Mesodermal cell (in vitro differentiated cells): ENCODE results near the gene COPZ1.
A peak's percentile ranks its signal among the peaks of the same experiment; 100 is the strongest.
"Not testable (repeated sequence)": the region's sequence is repeated elsewhere in the genome, so short reads cannot be mapped to it uniquely, and the experiment has no call there.

Source experiments
- H3K27ac ChIP-seq: 2 replicates; pipeline ENCODE4 v1.7.0; 2013; ENCODE audit warnings: mild to moderate bottlenecking, low read depth, low read length, moderate library complexity; ENCODE audit not compliant: severe bottlenecking
- H3K36me3 ChIP-seq: 2 replicates; pipeline ENCODE4 v1.7.1; 2013; ENCODE audit warnings: mild to moderate bottlenecking, low read length, moderate library complexity; ENCODE audit not compliant: control insufficient read depth, insufficient read depth
- H3K4me1 ChIP-seq: one replicate; pipeline ENCODE4 v1.7.1; 2013; ENCODE audit warnings: mild to moderate bottlenecking, low read length; ENCODE audit not compliant: insufficient read depth, control insufficient read depth, poor library complexity, severe bottlenecking
- H3K4me3 ChIP-seq: 2 replicates; pipeline ENCODE4 v1.7.0; 2013; ENCODE audit warnings: low read length, control low read depth, mild to moderate bottlenecking; ENCODE audit not compliant: insufficient read depth, poor library complexity, severe bottlenecking; ENCODE audit errors: extremely low read depth
- H3K9me3 ChIP-seq: 2 replicates; pipeline ENCODE4 v1.7.1; 2013; ENCODE audit warnings: mild to moderate bottlenecking, low read length, moderate library complexity; ENCODE audit not compliant: control insufficient read depth
- WGBS, 2 experiments: methylation state at CpG; one replicate each; pipeline ENCODE4 v1.1.5; 2013; ENCODE audit warnings: missing lambda C conversion rate in 2 of 2; ENCODE audit not compliant: insufficient coverage in 2 of 2; 5-methylcytosine and 5-hydroxymethylcytosine counted together

Gene COPZ1

DNA sequence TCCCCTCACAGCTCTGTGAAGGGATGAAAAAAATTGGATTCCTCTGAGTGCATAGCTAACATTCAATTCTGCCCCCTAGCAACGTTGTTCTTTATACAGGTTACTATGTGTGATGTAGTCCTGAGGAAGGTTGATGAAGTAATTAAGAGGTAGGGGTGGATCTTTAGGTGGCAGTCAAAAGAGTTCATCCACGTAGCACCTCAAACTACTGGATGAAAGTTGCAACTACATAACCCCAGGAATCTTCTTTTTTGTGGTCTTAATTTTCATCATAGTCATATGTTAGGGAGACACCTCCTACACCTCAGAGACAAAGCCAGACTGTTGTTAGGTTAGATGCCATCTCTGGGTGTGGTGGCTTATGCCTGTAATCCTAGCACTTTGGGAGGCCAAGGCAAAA is 13.9 kb upstream of the COPZ1 start:
- 67 to 100% methylated on average over 1 of the region's 2 CpGs for WGBS, 2 experiments
- Histone ChIP-seq H3K9me3 (no peaks in the 10 kb centered on the region), H3K27ac (no peak overlapping the region), H3K4me1 (no peaks in the 10 kb centered on the region), H3K36me3 (no peaks in the 10 kb centered on the region), H3K4me3 (no peak overlapping the region)

DNA sequence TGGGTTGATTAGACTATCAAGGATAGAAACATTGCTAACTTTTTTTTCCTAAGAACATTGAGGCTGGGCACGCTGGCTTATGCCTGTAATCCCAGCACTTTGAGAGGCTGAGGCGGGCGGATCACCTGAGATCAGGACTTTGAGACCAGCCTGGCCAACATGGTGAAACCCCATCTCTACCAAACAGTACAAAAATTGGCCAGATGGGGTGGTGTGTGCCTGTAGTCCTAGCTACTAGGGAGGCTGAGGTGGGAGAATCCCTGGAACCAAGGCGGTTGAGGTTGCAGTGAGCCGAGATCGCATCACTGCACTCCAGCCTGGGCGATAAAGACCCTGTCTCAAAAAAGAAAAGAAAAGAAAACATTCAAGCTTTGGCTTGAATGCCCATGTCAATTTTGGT is 12.6 kb upstream of the COPZ1 start:
- not testable (repeated sequence) for H3K36me3 ChIP-seq, H3K4me1 ChIP-seq, H3K27ac ChIP-seq, H3K4me3 ChIP-seq, H3K9me3 ChIP-seq
- 96 to 97% methylated on average over 5 to 6 of the region's 7 CpGs for WGBS, 2 experiments

DNA sequence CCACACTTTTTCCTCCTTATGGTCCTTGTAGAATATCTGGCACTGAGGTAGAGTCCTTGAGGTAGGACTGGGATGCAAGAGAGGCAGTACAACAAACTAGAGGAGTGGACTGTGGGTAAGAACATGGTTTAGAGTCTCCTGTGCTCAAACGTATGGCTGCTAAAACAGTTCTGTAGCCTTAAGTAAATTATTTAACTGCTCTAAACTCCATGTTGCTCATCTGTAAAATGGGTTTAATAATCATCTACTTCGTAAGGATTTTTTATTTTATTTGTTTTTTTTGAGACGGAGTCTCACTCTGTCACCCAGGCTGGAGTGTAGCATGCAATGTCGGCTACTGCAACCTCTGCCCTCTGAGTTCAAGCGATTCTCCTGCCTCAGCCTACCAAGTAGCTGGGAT is 3.6 kb upstream of the COPZ1 start:
- no peaks in the 10 kb centered on the region for H3K4me1 ChIP-seq
- no peak overlapping the region for H3K27ac ChIP-seq
- 89 to 90% methylated on average over 3 to 4 of the region's 5 CpGs for WGBS, 2 experiments
- H3K9me3 ChIP-seq: no peaks in the 10 kb centered on the region
- no peaks in the 10 kb centered on the region for H3K36me3 ChIP-seq
- H3K4me3 ChIP-seq: no peak overlapping the region

DNA sequence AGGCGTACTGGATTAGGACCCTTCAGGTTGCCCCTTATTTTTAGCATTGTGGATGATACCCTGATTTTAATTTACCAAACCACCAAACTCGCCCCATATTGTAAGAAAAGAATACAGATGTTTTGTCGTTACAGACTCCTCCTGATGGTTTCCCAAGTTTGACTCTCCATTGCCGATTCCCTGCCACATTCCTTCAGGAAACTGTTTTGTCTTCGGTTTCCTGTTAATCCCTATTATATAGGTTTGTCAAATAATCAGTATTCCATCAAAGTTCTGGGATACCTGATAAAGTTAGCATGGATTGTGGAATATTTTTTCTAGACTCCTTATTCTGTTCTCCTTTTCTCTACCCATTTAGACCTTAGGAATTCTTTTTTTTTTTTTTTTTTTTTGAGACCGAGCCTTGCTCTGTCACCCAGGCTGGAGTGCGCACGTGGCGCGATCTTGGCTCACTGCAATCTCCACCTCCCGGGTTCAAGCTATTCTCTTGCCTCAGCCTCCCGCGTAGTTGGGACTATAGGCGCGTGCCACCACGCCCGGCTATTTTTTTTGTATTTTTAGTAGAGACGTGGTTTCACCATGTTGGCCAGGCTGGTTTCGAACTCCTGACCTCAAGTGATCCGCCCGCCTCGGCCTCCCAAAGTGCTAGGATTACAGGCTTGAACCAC is 645 bp downstream of the COPZ1 start:
- peak overlapping the region; percentile 82 for H3K27ac ChIP-seq
- H3K36me3 ChIP-seq: peaks cover 10% of the 10 kb centered on the region
- H3K4me3 ChIP-seq: peak overlapping the region; percentile 71
- not testable (repeated sequence) for H3K9me3 ChIP-seq
- peaks cover 20% of the 10 kb centered on the region for H3K4me1 ChIP-seq
- 61 to 72% methylated on average over 12 to 14 of the region's 22 CpGs for WGBS, 2 experiments

DNA sequence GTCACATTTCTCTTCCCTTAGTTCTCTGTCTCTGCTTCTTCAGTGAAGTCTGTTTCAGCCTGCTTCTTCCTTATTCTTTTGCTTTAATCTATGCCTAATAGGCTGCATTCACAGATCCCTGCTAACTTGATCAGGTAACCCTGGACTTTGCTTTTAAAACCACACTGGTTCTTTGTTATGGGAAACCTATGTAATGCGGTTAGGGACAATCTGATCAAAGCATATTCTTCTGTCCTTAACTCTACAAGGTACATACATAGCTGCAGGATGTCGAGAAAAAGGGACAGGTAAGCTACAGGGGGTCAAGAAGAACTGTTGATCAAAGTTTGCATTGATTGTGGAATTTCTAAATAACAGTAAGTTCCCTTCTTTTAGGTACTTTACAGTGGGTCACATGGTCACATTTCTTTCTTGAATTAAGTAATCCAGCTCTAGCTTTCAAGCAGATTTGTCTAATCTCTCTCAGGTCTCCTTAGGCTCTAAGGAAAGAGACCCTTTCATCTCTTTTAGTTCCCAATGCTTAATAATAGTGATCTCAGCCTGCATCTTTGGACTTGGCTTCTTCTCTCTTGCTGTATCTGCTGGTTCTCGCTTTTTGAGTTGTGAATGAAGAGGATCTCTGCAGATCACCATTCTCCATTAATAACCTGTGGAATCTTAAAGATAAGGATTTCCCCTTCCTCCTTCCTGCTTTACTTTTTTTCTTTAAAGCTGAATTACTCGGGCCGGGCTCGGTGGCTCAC is 3.8 kb downstream of the COPZ1 start:
- peaks cover 22% of the 10 kb centered on the region for H3K4me1 ChIP-seq
- H3K27ac ChIP-seq: peak overlapping the region; percentile 23
- WGBS, 2 experiments: 85 to 86% methylated on average over 3 to 5 of the region's 6 CpGs
- peaks cover 21% of the 10 kb centered on the region for H3K36me3 ChIP-seq
- H3K9me3 ChIP-seq: no peaks in the 10 kb centered on the region
- no peak overlapping the region for H3K4me3 ChIP-seq

DNA sequence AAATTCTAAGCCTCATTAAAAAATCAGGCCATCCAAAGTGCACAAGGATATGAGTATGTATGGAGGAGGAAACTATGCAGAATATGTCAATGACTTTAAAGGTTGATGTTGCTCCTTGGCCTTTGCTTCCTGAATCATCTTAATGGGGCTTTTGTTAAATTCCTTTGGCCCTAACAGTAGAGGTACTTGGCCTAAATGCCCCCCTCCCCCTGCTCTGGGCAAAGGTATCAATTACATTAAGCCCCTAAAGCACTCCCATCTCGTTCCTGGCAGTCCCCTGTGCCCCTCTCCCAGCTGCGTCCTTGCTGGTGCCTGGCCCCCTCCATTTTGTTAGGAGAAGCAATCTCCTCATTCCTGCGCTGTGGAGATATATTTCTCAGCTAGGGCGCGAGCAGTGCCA is 4.8 kb downstream of the COPZ1 start:
- Histone ChIP-seq H3K4me3 (no peak overlapping the region), H3K36me3 (peaks cover 24% of the 10 kb centered on the region), H3K4me1 (peaks cover 22% of the 10 kb centered on the region), H3K9me3 (no peaks in the 10 kb centered on the region), H3K27ac (peak overlapping the region; percentile 43)
- WGBS, 2 experiments: 67 to 73% methylated on average over 2 to 5 of the region's 5 CpGs

DNA sequence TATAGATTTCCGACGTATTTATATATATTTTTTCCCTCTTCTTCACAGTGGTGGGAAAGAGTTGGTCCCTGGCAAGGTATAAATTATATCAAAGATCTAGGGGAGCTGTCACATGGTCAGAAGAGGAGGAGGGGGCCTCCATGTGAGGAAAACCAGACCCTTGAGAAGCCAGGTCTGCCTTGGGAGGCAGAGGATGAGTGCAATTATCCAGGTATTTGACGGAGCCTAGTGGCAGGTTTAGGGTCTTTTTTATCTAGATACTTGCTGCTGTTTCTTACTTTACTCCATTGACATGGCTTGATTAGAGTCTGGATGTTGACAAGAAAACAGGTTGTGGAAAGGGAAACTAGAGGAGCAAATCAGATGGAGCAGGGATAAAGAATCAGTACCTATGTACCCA is 5.5 kb downstream of the COPZ1 start:
- Histone ChIP-seq H3K9me3 (no peaks in the 10 kb centered on the region), H3K27ac (peak overlapping the region; percentile 43), H3K4me3 (no peak overlapping the region), H3K4me1 (peaks cover 22% of the 10 kb centered on the region), H3K36me3 (peaks cover 24% of the 10 kb centered on the region)
- 90 to 100% methylated on average over 1 of the region's 3 CpGs for WGBS, 2 experiments

DNA sequence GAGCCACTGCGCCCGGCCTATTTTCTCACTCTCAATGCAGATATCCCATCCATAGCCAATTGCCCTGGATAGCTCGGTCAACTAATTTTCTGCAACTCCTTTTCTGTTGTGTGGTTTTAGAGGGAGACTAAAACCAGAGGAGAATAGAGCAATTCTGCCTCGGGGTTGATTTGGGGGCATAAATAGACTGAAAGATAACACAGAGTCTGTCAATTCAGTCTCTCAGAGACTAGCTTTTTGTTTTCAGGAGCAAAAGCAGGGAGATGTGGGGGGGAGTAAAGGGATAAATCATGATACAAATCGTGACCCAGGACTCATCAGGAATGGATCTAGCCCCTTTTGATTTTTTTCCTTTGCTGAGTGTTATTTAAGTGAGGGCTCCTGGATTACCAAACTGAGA is 6.5 kb downstream of the COPZ1 start:
- Histone ChIP-seq H3K9me3 (no peaks in the 10 kb centered on the region), H3K36me3 (peaks cover 24% of the 10 kb centered on the region), H3K4me3 (no peak overlapping the region), H3K27ac (no peak overlapping the region), H3K4me1 (peaks cover 22% of the 10 kb centered on the region)
- 83 to 96% methylated on average over 2 of the region's 5 CpGs for WGBS, 2 experiments

DNA sequence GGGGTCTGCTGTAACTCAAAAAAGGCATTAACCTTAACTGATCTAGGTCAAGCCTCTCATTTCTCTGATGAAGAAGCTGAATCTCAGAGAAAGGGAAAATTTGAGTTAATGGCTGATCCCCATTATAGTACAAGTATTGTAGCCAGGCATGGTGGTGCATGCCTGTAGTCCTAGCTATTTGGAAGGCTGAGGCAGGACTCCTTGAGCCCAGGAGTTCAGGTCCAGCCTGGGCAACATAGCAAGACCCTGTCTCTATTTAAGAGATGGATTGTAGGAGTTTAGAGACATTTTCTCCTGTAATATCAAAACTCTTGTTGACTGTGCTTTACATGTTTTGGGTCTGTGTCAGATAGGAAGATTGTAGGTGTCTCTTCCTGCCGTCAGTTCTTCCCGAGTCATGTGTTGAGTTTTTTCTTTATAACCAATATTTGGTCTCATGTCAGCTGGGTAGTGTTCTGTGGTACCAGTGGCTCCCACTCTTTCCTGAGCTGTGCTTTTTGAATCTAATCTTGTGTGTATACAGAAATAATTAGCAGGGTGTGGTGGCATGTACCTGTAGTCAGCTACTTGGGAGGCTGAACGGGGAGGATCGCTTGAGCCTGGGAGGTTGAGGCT is 8.6 kb downstream of the COPZ1 start:
- Histone ChIP-seq H3K4me1 (peaks cover 39% of the 10 kb centered on the region), H3K4me3 (no peak overlapping the region), H3K9me3 (no peaks in the 10 kb centered on the region), H3K36me3 (peaks cover 23% of the 10 kb centered on the region), H3K27ac (no peak overlapping the region)
- WGBS, 2 experiments: 100% methylated on average over 2 of the region's 4 CpGs; no CpG with 5 or more reads in 1 of the 2 experiments

DNA sequence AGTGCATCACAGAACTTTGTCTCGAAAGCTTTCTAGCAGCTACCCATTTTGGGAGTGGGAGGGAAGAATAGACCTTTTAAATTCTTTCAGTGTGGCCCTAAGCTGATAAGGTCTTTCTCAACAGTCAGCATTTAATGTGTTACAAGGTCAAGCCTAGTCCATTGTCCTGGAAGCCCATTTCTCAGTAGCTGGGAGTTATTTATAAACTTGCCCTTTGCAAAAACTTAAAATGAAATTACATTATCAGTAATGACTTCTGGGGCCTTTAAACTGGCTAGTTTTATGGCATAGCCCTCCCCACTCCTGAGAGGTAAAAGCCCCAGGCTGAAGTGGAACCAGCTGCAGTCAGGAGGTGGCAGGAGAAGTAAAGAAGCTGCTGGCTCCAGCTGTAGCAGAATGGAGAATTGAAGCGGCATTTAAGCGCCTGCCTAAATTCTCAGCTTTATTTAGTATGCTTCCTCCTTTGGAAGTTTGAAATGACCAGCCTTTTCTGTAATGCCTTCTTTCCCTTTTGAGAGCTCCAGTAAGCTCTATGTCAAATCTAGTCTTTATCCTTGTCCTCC is 12.4 kb downstream of the COPZ1 start:
- Histone ChIP-seq H3K4me1 (peaks cover 40% of the 10 kb centered on the region), H3K9me3 (no peaks in the 10 kb centered on the region), H3K4me3 (no peak overlapping the region), H3K27ac (peak overlapping the region; percentile 51), H3K36me3 (peaks cover 39% of the 10 kb centered on the region)
- 71 to 90% methylated on average over 2 to 3 of the region's 3 CpGs for WGBS, 2 experiments
